Fibroblast of skin of scalp (primary cell): ENCODE data around the gene SLC7A1.

Source experiments
- DNase-seq: peaks from one replicate; pipeline ENCODE4 v3.0.0-alpha.2; 2013

The SLC7A1 gene

GRCh38 chr13:29561918-29562317 is 33.6 kb downstream of the SLC7A1 start:
- DNase-seq = peak; percentile 27

DNA sequence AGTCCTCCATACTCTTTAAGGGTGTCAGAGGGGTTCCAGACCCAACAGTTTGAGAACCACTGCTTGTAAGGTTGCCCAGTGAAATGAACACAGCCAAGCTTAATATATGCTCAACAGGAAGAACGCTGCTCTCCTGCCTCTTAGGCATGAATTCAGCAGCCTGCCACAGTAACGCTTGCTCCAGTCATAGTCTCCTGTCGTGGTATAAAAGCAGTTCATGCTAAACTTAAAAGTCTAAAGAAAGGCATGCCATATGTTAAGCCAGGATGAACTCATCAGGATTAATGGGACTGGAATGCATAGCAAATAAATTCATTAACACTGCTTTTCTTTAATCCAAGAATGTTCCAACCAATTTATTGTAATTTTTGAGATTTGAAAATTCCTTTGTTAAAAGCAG is 38.7 kb downstream of the SLC7A1 start:
- DNase-seq = peak; percentile 55

DNA sequence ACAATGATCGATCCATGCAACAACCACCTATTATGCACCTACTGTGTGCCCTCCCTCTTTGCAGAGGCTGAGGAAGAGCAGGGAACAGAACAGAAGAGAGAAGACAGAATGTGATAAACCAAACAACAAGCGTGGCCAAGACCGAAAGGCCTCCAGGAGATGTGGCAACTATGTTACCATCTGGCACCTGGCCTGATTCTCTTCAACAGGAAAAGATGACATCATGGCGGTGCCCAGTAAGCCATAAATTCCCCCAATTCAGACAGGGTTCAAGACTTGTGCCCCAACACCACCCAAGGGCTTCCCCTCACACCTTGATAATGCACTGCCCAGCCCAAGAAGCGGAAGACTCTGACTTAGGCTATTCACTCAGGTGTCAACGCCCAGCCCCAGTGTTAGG is 44.3 kb downstream of the SLC7A1 start:
- DNase-seq = no peak

- DNase-seq = peak; percentile 20
Measured at GRCh38 chr13:29550430-29550988, 45.0 kb downstream of the SLC7A1 start.

DNA sequence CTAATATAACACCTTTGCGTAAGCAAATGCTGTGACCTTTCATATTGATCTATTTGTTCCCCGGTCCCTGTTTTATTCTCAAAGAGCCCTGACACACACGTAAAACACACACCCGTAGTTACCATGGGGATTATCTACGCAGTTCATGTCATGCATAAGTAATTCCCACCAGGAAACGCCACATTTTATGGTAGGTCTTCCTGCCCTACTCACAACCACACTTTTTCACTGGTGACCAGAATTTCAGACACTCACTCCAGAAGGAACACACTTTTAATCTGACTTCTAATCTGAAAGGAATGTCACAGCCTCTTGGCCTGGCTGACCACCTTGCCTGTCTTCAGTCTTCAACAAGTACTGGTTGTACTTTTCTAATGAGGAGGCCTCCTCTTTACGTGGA is 46.8 kb downstream of the SLC7A1 start:
- DNase-seq = no peak

- DNase-seq = no peak
Measured at GRCh38 chr13:29547153-29547552, 48.3 kb downstream of the SLC7A1 start.

- DNase-seq = no peak
Measured at GRCh38 chr13:29546662-29547061, 48.8 kb downstream of the SLC7A1 start.

DNA sequence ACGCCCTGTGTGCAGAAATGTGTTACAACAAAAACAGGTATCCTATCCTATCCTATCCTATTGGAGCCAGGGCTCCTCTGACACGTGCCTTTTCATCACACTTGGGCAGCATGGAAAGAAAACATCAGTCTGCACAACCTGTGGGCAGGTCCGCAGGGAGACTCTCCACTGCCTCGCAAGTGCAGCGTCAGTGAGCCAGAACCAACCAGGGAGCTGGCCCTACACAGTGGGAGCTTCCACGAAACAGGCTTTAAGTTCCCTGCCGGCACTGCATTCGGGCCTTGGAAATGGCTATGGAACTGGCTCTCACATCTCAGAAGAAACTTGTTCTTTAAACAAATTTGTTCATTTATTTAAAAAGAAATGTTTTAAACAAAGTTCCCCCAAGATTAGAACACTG is 49.5 kb downstream of the SLC7A1 start:
- DNase-seq = no peak

GRCh38 chr13:29543230-29544215 is 52.0 kb downstream of the SLC7A1 start:
- peak; percentile 71 for DNase-seq

DNA sequence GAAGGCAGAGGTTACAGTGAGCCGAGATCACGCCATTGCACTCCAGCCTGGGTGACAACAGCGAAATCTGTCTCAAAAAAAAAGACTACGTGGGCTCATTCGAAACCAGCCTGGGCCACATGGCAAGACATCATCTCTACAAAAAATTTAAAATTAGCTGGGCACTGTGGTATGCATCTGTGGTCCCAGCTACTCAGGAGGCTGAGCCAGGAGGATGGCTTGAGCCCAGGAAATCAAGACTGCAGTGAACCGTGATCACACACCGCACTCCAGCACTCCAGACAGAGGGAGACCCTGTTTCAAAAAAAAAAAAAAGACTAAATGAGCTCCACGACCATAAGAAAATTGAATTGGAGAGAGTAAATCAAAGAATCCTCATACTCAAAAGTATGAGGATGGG is 53.1 kb downstream of the SLC7A1 start:
- DNase-seq = no peak

- DNase-seq = no peak
Measured at GRCh38 chr13:29541400-29541799, 54.1 kb downstream of the SLC7A1 start.

DNA sequence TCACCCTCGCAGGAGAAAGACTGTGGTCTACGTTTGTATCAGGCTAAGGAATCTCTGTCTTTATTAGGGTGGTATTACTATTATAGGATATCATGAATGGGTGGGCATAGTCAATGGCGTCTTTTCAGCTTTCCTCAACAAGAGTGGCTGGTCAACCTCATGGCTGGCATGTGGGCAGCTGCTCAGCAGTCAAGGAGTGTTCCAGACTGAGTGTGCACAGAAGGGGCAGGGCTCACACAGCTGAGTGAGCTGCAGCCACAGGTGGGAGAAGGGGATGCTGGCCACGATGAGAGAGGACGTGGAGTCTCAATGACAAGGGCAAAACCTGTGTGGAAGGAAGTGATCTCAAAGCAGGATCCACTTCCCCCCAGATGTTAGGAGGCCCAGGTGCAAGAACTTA is 54.7 kb downstream of the SLC7A1 start:
- no peak for DNase-seq

DNA sequence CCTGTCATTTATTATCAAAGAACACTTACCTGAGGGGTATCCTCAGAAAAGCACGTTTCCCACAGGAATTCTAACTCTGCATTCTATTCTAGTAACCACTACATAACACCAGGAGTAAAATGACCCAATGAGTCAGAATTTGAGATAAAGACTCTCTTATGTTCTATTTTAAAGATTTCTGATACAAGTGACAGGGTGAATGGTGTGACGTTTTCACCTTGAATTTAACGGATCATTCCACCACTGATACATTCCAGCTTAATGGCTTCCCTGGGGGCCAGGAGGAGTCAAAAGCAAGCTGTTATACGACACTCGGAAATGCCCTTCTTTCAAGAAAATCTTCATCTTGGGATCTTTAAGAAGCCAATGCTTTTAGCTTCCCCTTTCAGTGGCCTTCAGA is 55.2 kb downstream of the SLC7A1 start:
- DNase-seq = no peak

DNA sequence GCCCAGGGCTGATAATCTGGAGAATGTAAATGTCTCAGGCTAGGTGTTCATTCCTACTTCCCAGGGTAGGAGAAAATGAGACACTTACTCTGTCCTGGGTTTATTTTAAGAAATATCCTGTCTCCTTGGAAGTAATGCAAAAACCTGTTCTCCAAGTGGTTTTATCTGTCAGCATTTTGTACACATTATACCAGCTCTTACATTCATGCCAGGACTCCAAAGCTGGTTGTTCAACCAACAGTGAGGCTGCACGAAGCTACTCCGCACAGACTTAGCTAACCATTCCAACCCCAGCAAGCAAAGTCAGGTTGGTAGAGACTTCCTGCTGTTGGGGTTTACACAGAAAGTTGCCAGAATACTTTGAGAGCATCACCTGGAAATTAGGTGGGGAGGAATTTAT is 55.6 kb downstream of the SLC7A1 start:
- DNase-seq = no peak

GRCh38 chr13:29538652-29539040 is 56.8 kb downstream of the SLC7A1 start:
- no peak for DNase-seq

GRCh38 chr13:29537736-29538651 is 57.5 kb downstream of the SLC7A1 start:
- no peak for DNase-seq

DNA sequence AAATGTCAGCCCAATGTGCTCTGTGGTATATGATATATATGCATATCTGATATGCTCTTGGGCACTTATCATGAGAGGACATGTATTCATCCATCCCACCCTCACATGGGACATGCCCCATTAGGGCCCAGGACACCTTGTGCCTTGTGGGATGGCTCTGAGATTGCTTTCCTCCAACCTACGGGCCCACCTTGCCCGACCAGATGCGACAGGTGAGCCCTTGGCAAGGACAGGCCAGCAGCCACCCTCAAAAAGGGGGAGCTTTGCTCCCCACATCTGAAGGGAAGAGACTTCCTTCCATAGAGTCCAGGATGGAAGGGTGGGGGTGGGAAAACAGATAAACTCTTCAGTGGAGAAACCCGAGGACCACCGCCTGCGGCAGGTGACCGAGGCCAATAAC is 58.6 kb downstream of the SLC7A1 start:
- no peak for DNase-seq

- no peak for DNase-seq
Measured at GRCh38 chr13:29535663-29536655, 59.5 kb downstream of the SLC7A1 start.

DNA sequence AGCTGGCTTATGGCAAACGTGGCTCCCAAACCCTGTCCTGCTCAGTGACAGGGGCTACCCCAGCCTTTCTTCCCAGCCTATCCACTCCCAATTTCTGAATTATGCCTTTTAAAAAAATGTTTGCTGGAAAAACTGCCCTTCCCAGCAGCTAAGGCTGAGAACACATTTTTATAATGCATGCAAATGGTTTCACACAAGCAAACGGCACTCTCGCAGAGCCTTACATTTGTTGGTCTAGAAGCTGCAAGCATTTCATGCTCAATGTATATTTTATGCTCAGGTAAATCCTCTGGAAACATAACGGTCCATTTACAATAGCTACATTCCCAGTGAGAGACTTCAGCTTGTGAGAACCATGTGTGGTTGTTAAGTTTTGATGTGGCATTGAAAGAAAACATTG is 61.4 kb downstream of the SLC7A1 start:
- no peak for DNase-seq

DNA sequence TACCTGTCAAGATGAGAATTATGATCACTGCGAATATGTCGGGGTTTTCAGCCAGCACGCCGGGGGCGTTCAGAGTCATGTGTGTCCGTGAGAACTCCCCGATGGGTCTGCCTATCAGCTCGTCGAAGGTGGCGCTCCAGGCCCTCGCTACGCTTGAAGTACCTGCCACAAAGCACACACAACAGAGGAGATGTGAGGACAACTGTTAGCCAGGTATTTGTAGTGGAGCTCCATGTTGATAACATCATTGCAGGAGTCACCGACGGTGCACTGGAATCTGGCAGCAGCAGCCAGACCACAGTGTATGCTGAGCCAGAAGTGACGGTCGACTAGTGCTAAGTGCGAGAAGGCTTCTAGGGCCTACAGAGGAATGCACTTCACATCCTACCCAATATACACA is 62.7 kb downstream of the SLC7A1 start:
- DNase-seq = no peak

DNA sequence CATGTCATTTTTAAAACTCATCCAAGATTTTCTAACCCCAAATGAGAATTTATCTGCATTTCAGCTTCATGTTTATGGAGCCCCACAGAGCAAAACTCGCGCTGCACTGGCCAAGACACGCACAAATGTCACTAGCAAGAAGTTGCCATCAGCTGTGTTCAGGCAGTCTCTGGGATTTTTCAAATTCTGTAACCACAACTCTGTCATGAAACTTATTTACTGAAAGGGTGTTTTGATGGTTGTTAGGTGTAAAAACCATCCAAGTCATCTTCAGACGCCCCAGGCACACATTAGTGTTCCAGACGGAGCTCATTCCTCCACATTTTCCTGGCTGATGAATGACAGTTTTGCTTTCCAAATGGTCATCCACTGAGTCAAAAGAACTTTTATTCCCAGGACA is 63.4 kb downstream of the SLC7A1 start:
- peak; percentile 84 for DNase-seq

DNA sequence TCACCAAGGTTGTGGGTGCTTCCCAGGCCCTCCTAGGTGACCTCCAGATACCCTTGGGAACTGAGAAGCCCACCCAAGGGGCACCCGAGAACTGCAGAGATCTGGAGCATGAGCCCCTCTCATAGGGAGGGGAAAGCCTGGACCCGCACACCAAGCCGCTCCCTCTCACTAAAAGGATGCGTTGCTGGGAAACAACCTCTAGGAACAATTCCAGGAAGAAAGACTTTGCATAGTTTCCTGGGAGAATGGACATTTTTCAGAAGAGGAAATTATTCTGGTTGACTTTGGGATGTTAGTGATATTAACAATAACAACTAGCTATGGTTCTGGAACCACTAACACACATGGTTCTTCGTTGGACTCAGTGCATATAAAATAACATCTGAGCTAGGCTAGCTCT is 64.6 kb downstream of the SLC7A1 start:
- DNase-seq = no peak
